ENCODE measurements around the gene PLD4.

Gene PLD4

GRCh38 chr14:104973385-104974145 lies 48.9 kb downstream of the PLD4 start (continued):
- TF ChIP-seq PATZ1 (CRISPR knock-in tag; IDR thresholded peaks at IDR 0.05; ENCODE audit: borderline replicate concordance) (no peak), TOX (CRISPR knock-in tag; IDR thresholded peaks at IDR 0.05; ENCODE audit: borderline replicate concordance) (no peak), RARB (CRISPR knock-in tag; IDR thresholded peaks at IDR 0.05) (no peak)

GRCh38 chr14:104974146-104974541 lies 49.5 kb downstream of the PLD4 start:
- ATAC-seq: no peak
- no peak for TF ChIP-seq SNAI2 (CRISPR knock-in tag; IDR thresholded peaks at IDR 0.05)
- TF ChIP-seq GLIS3 (CRISPR knock-in tag; IDR thresholded peaks at IDR 0.05): no peak
- TF ChIP-seq OSR1 (CRISPR knock-in tag; IDR thresholded peaks at IDR 0.05): no peak
- no peak for TF ChIP-seq CREB5 (CRISPR knock-in tag; IDR thresholded peaks at IDR 0.05; ENCODE audit: low read depth)
- TF ChIP-seq TSHZ2 (CRISPR knock-in tag; IDR thresholded peaks at IDR 0.05): no peak
- TF ChIP-seq POU6F1 (CRISPR knock-in tag; IDR thresholded peaks at IDR 0.05; ENCODE audit: borderline replicate concordance, low read depth): no peak
- no peak for TF ChIP-seq PATZ1 (CRISPR knock-in tag; IDR thresholded peaks at IDR 0.05; ENCODE audit: borderline replicate concordance)
- TF ChIP-seq ISL1 (CRISPR knock-in tag; IDR thresholded peaks at IDR 0.05): no peak
- no peak for TF ChIP-seq ZFP3 (CRISPR knock-in tag; IDR thresholded peaks at IDR 0.05)
- no peak for TF ChIP-seq CSDC2 (CRISPR knock-in tag; IDR thresholded peaks at IDR 0.05)
- TF ChIP-seq ZNF8 (CRISPR knock-in tag; IDR thresholded peaks at IDR 0.05): no peak
- TF ChIP-seq TCF4 (CRISPR knock-in tag; IDR thresholded peaks at IDR 0.05; ENCODE audit: borderline replicate concordance): no peak
- no peak for TF ChIP-seq ZNF70 (CRISPR knock-in tag; IDR thresholded peaks at IDR 0.05)
- TF ChIP-seq TOX (CRISPR knock-in tag; IDR thresholded peaks at IDR 0.05; ENCODE audit: borderline replicate concordance): no peak
- TF ChIP-seq ZFP30 (CRISPR knock-in tag; IDR thresholded peaks at IDR 0.05): no peak
- TF ChIP-seq RARB (CRISPR knock-in tag; IDR thresholded peaks at IDR 0.05): no peak
- no peak for TF ChIP-seq ESRRG (CRISPR knock-in tag; IDR thresholded peaks at IDR 0.05)

- ATAC-seq: no peak
- no peak for TF ChIP-seq TSHZ2 (CRISPR knock-in tag; IDR thresholded peaks at IDR 0.05)
- TF ChIP-seq ZNF565 (CRISPR knock-in tag; conservative IDR thresholded peaks at IDR 0.05; ENCODE audit: low read depth): no peak
- TF ChIP-seq CSDC2 (CRISPR knock-in tag; IDR thresholded peaks at IDR 0.05): no peak
- TF ChIP-seq ESRRG (CRISPR knock-in tag; IDR thresholded peaks at IDR 0.05): no peak
Observed at GRCh38 chr14:104974665-104975390, 50.1 kb downstream of the PLD4 start.
